ENCODE results near the gene MAG. TPM values are rescaled to one million over a fixed set of nuclear protein-coding genes. Genes with fewer than 3 reads are reported as not detected.

The MAG gene
- total and polyA plus RNA-seq, 2 of the 13 experiments (the other 11 are each of a cell fraction or from before 2014, with no cell fraction given): 0.20 to 1.3 TPM

GRCh38 chr19:35318679-35319448, 26.9 kb downstream of the MAG start (continued):
- no peak for TF ChIP-seq NFE2L2 (IDR thresholded peaks at IDR 0.05; ENCODE audit: low read length)
- no peak for TF ChIP-seq ZNF121 (CRISPR knock-in tag; IDR thresholded peaks at IDR 0.05)
- no peak for TF ChIP-seq THAP11 (CRISPR knock-in tag; IDR thresholded peaks at IDR 0.05)
- TF ChIP-seq, protein P1, sequence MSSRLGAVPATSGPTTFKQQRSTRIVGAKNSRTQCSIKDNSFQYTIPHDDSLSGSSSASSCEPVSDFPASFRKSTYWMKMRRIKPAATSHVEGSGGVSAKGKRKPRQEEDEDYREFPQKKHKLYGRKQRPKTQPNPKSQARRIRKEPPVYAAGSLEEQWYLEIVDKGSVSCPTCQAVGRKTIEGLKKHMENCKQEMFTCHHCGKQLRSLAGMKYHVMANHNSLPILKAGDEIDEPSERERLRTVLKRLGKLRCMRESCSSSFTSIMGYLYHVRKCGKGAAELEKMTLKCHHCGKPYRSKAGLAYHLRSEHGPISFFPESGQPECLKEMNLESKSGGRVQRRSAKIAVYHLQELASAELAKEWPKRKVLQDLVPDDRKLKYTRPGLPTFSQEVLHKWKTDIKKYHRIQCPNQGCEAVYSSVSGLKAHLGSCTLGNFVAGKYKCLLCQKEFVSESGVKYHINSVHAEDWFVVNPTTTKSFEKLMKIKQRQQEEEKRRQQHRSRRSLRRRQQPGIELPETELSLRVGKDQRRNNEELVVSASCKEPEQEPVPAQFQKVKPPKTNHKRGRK (CRISPR knock-in tag; IDR thresholded peaks at IDR 0.05): no peak
- no peak for TF ChIP-seq MXD4 (CRISPR knock-in tag; IDR thresholded peaks at IDR 0.05)
- TF ChIP-seq TEAD3 (CRISPR knock-in tag; optimal IDR thresholded peaks at IDR 0.05; ENCODE audit: borderline replicate concordance): no peak
- no peak for TF ChIP-seq ZNF317 (CRISPR knock-in tag; IDR thresholded peaks at IDR 0.05)
- TF ChIP-seq E2F5 (CRISPR knock-in tag; conservative IDR thresholded peaks at IDR 0.05): no peak
- no peak for TF ChIP-seq ZKSCAN8 (CRISPR knock-in tag; IDR thresholded peaks at IDR 0.05; ENCODE audit: borderline replicate concordance)
- no peak for TF ChIP-seq ATF6 (CRISPR knock-in tag; conservative IDR thresholded peaks at IDR 0.05)
- TF ChIP-seq ZNF354B (CRISPR knock-in tag; IDR thresholded peaks at IDR 0.05): no peak
- TF ChIP-seq SAFB2 (CRISPR knock-in tag; IDR thresholded peaks at IDR 0.05; ENCODE audit: borderline replicate concordance, low read depth): no peak
- no peak for TF ChIP-seq IKZF4 (CRISPR knock-in tag; IDR thresholded peaks at IDR 0.05; ENCODE audit: borderline replicate concordance, low read depth, not compliant biosample characterization)
- TF ChIP-seq JUN (CRISPR knock-in tag; IDR thresholded peaks at IDR 0.05): no peak
- TF ChIP-seq GATAD2A (CRISPR knock-in tag; IDR thresholded peaks at IDR 0.05): no peak
- TF ChIP-seq KLF15 (CRISPR knock-in tag; IDR thresholded peaks at IDR 0.05; ENCODE audit: borderline replicate concordance): no peak
- TF ChIP-seq MBD4 (IDR thresholded peaks at IDR 0.05; ENCODE audit: borderline replicate concordance, low read length): no peak
- no peak for TF ChIP-seq ZSCAN20 (CRISPR knock-in tag; IDR thresholded peaks at IDR 0.05; ENCODE audit: borderline replicate concordance)
- no peak for TF ChIP-seq ZNF678 (CRISPR knock-in tag; IDR thresholded peaks at IDR 0.05)
- no peak for TF ChIP-seq ARNTL (CRISPR knock-in tag; IDR thresholded peaks at IDR 0.05)
- TF ChIP-seq BCL6 (CRISPR knock-in tag; IDR thresholded peaks at IDR 0.05): 0 out of 2 replicates have a peak, but pooled peaks have one; percentile 12
- no peak for TF ChIP-seq SP140L (CRISPR knock-in tag; IDR thresholded peaks at IDR 0.05; ENCODE audit: borderline replicate concordance)
- TF ChIP-seq IRF2 (CRISPR knock-in tag; IDR thresholded peaks at IDR 0.05): no peak
- TF ChIP-seq XRCC5 (optimal IDR thresholded peaks at IDR 0.05; ENCODE audit: low read length): no peak
- TF ChIP-seq SOX6 (IDR thresholded peaks at IDR 0.05): no peak
- TF ChIP-seq SOX6 (CRISPR knock-in tag; IDR thresholded peaks at IDR 0.05): peak; percentile 25; the same call in 1 of the 2 replicates
- TF ChIP-seq ZNF256 (CRISPR knock-in tag; conservative IDR thresholded peaks at IDR 0.05): no peak
- TF ChIP-seq ZNF713 (CRISPR knock-in tag; IDR thresholded peaks at IDR 0.05): no peak
- no peak for TF ChIP-seq JDP2 (CRISPR knock-in tag; IDR thresholded peaks at IDR 0.05; ENCODE audit: borderline replicate concordance)
- no peak for TF ChIP-seq ZNF335 (CRISPR knock-in tag; IDR thresholded peaks at IDR 0.05)
